Measurements from ENCODE around the gene SV2C. TPM values are rescaled to one million over a fixed set of nuclear protein-coding genes. Genes with fewer than 3 reads are reported as not detected.

Gene SV2C
- total RNA-seq, 1 donor from 2014 or later = under 0.01 TPM

DNA sequence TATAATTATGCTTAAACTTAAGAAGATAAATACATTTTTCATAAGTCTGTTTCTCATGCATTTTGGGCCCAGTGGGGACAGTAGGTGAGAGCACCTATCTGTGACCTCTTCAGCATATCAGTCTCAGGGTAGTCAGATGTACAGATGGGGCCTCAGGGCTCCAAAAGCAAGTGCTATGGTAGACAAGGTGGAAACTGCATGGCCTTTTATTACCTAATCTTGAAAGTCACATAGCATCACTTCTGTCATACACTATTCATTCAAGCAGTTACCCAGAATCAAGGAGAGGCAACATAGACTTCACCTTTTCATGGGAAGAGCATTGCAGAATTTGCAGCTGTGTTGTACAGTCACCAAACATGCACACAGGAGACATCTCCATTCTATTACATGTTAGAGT lies 94.8 kb downstream of the SV2C start:
- Histone ChIP-seq H3K9me3 (ENCODE audit: control insufficient read depth in 3 of 3, low read length in 3 of 3) (no peaks in the 10 kb centered on the region), H3K27ac (ENCODE audit: low read depth, low read length) (no peak overlapping the region), H3K27me3 (ENCODE audit: control insufficient read depth in 3 of 3, insufficient read depth in 3 of 3, low read length in 3 of 3) (no peaks in the 10 kb centered on the region), H3K4me3 (ENCODE audit: low read length in 3 of 3) (no peak overlapping the region), H3K36me3 (ENCODE audit: control insufficient read depth in 3 of 3, insufficient read depth in 3 of 3, low read length in 3 of 3) (no peaks in the 10 kb centered on the region), H3K9ac (ENCODE audit: low read depth in 1 of 3, low read length in 3 of 3) (no peak overlapping the region), H3K4me1 (ENCODE audit: control insufficient read depth in 3 of 3, insufficient read depth in 3 of 3, low read length in 3 of 3) (no peaks in the 10 kb centered on the region)

DNA sequence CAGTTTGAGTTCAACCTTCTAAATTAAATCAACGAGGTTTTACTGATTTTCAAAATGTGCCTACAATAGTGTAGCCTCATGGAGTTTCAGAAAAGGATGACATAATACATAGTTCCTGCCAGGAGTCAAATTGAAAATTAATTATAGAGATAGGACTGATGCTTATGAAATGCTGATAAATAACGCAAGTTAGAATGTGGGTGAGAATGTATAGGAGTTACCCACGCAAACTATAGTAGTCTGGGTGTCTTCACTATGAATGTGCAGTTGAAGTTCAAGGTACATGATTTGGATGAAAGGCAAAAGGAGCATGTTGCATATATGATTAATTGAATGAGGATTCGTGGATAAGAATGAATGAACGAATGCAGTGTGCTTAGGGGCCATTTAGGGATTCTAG lies 95.7 kb downstream of the SV2C start:
- H3K9ac ChIP-seq (ENCODE audit: low read depth in 1 of 3, low read length in 3 of 3) = no peak overlapping the region
- no peak overlapping the region for H3K27ac ChIP-seq (ENCODE audit: low read depth, low read length)
- H3K4me1 ChIP-seq (ENCODE audit: control insufficient read depth in 3 of 3, insufficient read depth in 3 of 3, low read length in 3 of 3) = no peaks in the 10 kb centered on the region
- no peaks in the 10 kb centered on the region for H3K27me3 ChIP-seq (ENCODE audit: control insufficient read depth in 3 of 3, insufficient read depth in 3 of 3, low read length in 3 of 3)
- H3K36me3 ChIP-seq (ENCODE audit: control insufficient read depth in 3 of 3, insufficient read depth in 3 of 3, low read length in 3 of 3) = no peaks in the 10 kb centered on the region
- no peak overlapping the region for H3K4me3 ChIP-seq (ENCODE audit: low read length in 3 of 3)
- no peaks in the 10 kb centered on the region for H3K9me3 ChIP-seq (ENCODE audit: control insufficient read depth in 3 of 3, low read length in 3 of 3)

DNA sequence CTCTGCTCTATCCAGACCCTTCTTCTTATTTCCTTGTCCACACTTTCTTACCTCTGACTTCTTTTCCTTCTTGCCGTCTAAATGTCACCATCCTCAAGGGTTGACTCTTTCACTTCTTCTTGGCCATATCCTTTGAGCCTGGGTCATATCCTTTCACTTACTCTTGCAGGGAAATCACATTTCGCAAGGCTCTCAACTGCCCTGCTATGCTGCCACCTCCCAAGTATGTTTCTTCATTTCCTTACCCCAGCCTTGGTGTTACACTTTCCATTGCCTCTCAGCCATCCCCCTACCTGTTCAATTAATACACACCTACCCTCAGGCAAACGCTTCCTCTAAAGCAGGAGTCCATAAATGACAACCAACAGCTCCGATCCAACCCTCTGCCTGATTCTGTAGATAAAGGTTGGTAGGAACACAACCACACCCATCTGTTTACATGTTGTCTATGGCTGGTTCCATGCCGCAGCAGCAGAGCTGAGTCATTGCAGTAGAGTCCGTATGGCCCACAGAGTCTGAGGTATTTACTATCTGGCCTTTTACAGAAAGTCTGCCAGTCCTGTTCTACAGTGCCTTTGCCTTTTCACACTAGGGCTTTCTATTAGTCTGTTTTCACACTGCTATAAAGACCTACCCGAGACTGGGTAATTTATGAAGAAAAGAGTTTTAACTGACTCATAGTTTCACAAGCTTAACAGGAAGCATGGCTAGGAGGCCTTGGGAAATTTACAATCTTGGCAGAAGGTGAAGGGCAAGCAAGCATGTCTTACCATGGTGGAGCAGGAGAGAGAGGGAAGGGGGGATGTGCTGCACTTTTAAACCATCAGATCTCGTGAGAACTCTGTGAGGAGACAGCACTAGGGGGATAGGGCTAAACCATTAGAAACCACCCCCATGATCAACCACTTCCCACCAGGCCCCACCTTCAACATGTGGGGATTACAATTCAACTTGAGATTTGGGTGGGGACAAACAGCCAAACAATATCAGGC lies 97.9 kb downstream of the SV2C start:
- H3K4me1 ChIP-seq (ENCODE audit: control insufficient read depth in 3 of 3, insufficient read depth in 3 of 3, low read length in 3 of 3) = no peaks in the 10 kb centered on the region
- no peaks in the 10 kb centered on the region for H3K36me3 ChIP-seq (ENCODE audit: control insufficient read depth in 3 of 3, insufficient read depth in 3 of 3, low read length in 3 of 3)
- H3K27ac ChIP-seq (ENCODE audit: low read depth, low read length) = no peak overlapping the region
- H3K27me3 ChIP-seq (ENCODE audit: control insufficient read depth in 3 of 3, insufficient read depth in 3 of 3, low read length in 3 of 3) = no peaks in the 10 kb centered on the region
- no peak overlapping the region for H3K9ac ChIP-seq (ENCODE audit: low read depth in 1 of 3, low read length in 3 of 3)
- H3K4me3 ChIP-seq (ENCODE audit: low read length in 3 of 3) = no peak overlapping the region
- H3K9me3 ChIP-seq (ENCODE audit: control insufficient read depth in 3 of 3, low read length in 3 of 3) = no peaks in the 10 kb centered on the region

DNA sequence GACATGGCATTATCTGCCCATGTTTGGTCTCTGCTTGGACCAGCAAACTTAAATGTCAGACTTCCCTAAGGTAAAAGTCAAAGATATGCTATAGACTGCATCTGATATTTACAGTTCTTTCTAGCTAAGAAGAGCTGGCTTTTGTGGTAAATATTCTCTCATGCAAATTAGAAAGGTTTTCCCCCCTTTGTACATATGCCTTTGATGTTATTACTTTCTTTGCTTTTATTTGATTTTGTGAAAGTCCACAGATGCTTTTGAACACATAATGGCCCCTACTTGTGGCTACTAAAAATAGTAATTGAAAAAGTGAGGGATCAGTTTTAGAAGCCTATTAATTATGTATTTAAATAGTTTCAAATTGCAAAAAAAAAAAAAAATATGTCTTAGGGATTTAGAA lies 104.2 kb downstream of the SV2C start:
- H3K36me3 ChIP-seq (ENCODE audit: control insufficient read depth in 3 of 3, insufficient read depth in 3 of 3, low read length in 3 of 3) = no peaks in the 10 kb centered on the region
- H3K4me3 ChIP-seq (ENCODE audit: low read length in 3 of 3) = no peak overlapping the region
- no peak overlapping the region for H3K9ac ChIP-seq (ENCODE audit: low read depth in 1 of 3, low read length in 3 of 3)
- no peaks in the 10 kb centered on the region for H3K9me3 ChIP-seq (ENCODE audit: control insufficient read depth in 3 of 3, low read length in 3 of 3)
- H3K27ac ChIP-seq (ENCODE audit: low read depth, low read length) = no peak overlapping the region
- H3K27me3 ChIP-seq (ENCODE audit: control insufficient read depth in 3 of 3, insufficient read depth in 3 of 3, low read length in 3 of 3) = no peaks in the 10 kb centered on the region
- H3K4me1 ChIP-seq (ENCODE audit: control insufficient read depth in 3 of 3, insufficient read depth in 3 of 3, low read length in 3 of 3) = no peaks in the 10 kb centered on the region

DNA sequence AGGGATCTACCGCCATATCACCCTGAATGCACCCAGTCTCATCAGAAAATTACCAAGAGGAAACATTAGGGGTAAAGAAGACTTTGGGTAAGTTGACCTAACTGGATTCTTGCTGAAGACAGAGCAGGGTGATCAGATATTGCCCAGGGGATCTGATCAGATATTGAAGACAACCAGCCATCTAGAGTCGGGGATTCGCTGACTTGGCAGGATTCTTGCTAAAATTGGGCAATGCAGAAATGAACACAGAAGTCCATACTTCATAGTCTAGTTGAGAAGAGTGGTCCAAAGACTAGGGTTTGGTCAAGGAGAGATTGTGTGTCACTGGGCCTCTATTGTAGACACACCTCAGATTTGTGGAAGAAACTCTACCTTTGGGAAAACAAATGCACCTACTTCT lies 107.2 kb downstream of the SV2C start:
- H3K9me3 ChIP-seq (ENCODE audit: control insufficient read depth in 3 of 3, low read length in 3 of 3) = no peaks in the 10 kb centered on the region
- no peaks in the 10 kb centered on the region for H3K36me3 ChIP-seq (ENCODE audit: control insufficient read depth in 3 of 3, insufficient read depth in 3 of 3, low read length in 3 of 3)
- no peaks in the 10 kb centered on the region for H3K27me3 ChIP-seq (ENCODE audit: control insufficient read depth in 3 of 3, insufficient read depth in 3 of 3, low read length in 3 of 3)
- H3K9ac ChIP-seq (ENCODE audit: low read depth in 1 of 3, low read length in 3 of 3) = no peak overlapping the region
- H3K4me3 ChIP-seq (ENCODE audit: low read length in 3 of 3) = no peak overlapping the region
- H3K27ac ChIP-seq (ENCODE audit: low read depth, low read length) = no peak overlapping the region
- no peaks in the 10 kb centered on the region for H3K4me1 ChIP-seq (ENCODE audit: control insufficient read depth in 3 of 3, insufficient read depth in 3 of 3, low read length in 3 of 3)

DNA sequence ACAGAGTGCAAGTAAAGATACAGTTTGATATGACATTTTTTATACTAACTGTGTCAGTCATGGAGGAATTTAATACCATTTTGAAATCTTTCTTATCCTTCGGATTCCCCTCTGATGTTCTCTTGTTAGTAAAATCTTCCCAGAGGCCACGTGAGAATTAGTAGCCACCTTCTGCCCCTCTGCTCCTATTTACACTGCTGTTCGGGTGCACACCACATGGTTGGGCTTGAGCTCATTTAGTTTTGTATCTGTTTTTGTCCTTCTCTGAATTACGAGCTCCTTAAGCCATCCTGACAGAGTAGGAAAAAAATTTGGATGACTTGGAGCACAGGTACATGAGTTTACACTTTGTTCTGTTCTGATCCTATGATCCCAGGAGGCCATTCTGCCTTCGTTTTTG lies 109.7 kb downstream of the SV2C start:
- no peak overlapping the region for H3K9ac ChIP-seq (ENCODE audit: low read depth in 1 of 3, low read length in 3 of 3)
- H3K27me3 ChIP-seq (ENCODE audit: control insufficient read depth in 3 of 3, insufficient read depth in 3 of 3, low read length in 3 of 3) = no peaks in the 10 kb centered on the region
- H3K27ac ChIP-seq (ENCODE audit: low read depth, low read length) = no peak overlapping the region
- H3K4me3 ChIP-seq (ENCODE audit: low read length in 3 of 3) = no peak overlapping the region
- H3K4me1 ChIP-seq (ENCODE audit: control insufficient read depth in 3 of 3, insufficient read depth in 3 of 3, low read length in 3 of 3) = no peaks in the 10 kb centered on the region
- H3K36me3 ChIP-seq (ENCODE audit: control insufficient read depth in 3 of 3, insufficient read depth in 3 of 3, low read length in 3 of 3) = no peaks in the 10 kb centered on the region
- H3K9me3 ChIP-seq (ENCODE audit: control insufficient read depth in 3 of 3, low read length in 3 of 3) = no peaks in the 10 kb centered on the region

DNA sequence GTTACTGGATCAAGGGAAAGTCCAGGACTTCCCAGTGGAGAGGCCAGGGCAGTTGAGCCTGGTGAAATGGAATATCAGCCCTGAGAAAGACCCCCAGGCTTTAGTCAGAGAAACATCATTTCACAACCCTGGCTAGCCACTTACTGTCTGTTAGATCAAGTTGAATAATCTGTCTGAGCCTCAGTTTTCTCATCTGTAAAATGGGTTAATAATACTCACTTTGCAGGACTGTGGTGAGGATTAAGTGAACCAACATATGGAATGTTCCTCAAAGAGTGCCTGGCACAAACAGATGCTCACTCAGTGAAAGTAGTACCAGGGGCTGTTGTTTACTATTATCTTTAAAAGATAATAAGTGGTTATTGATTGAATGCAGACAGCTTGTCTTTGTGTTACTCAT lies 110.5 kb downstream of the SV2C start:
- Histone ChIP-seq H3K27me3 (ENCODE audit: control insufficient read depth in 3 of 3, insufficient read depth in 3 of 3, low read length in 3 of 3) (no peaks in the 10 kb centered on the region), H3K9me3 (ENCODE audit: control insufficient read depth in 3 of 3, low read length in 3 of 3) (no peaks in the 10 kb centered on the region), H3K36me3 (ENCODE audit: control insufficient read depth in 3 of 3, insufficient read depth in 3 of 3, low read length in 3 of 3) (no peaks in the 10 kb centered on the region), H3K4me1 (ENCODE audit: control insufficient read depth in 3 of 3, insufficient read depth in 3 of 3, low read length in 3 of 3) (no peaks in the 10 kb centered on the region), H3K9ac (ENCODE audit: low read depth in 1 of 3, low read length in 3 of 3) (no peak overlapping the region), H3K4me3 (ENCODE audit: low read length in 3 of 3) (no peak overlapping the region), H3K27ac (ENCODE audit: low read depth, low read length) (no peak overlapping the region)

DNA sequence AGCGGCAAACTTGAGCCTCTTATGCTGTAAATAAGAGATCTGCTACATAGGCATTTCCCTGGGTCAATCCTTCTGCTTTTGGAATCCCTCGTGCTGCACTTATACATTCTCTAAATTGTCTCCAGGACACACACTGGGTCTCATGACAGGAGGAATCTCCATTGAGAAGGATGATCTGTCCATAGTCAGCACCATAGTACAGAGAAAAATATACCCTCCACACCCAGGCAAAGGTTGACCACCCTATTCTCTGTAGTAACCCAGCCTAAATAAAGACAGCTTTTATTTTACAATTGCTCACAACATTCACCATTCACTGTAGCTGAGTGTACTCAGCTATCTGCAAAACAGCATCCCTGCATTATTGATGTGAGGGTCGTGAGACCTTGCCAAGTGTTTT lies 111.2 kb downstream of the SV2C start:
- no peaks in the 10 kb centered on the region for H3K27me3 ChIP-seq (ENCODE audit: control insufficient read depth in 3 of 3, insufficient read depth in 3 of 3, low read length in 3 of 3)
- H3K36me3 ChIP-seq (ENCODE audit: control insufficient read depth in 3 of 3, insufficient read depth in 3 of 3, low read length in 3 of 3) = no peaks in the 10 kb centered on the region
- H3K9me3 ChIP-seq (ENCODE audit: control insufficient read depth in 3 of 3, low read length in 3 of 3) = no peaks in the 10 kb centered on the region
- no peak overlapping the region for H3K27ac ChIP-seq (ENCODE audit: low read depth, low read length)
- H3K4me3 ChIP-seq (ENCODE audit: low read length in 3 of 3) = no peak overlapping the region
- no peak overlapping the region for H3K9ac ChIP-seq (ENCODE audit: low read depth in 1 of 3, low read length in 3 of 3)
- H3K4me1 ChIP-seq (ENCODE audit: control insufficient read depth in 3 of 3, insufficient read depth in 3 of 3, low read length in 3 of 3) = no peaks in the 10 kb centered on the region

DNA sequence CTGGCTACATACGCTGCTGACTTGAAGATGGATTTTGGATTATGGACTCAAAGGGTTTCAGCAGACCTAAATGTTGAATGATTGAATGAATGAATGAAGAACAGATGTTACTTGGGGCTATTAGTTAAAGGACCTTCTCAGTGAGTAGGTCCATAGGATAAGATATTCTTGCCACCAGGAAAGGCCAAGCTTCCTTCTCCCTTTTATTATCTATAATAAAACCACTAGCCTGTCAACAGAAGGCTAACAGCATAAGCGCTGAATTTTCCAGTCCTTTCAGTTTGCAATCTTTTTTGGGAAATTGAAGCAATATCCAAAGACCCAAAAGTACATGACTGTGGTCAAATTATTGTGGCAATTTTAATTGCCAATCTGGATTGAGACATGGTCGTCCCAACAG lies 113.3 kb downstream of the SV2C start:
- Histone ChIP-seq H3K9me3 (ENCODE audit: control insufficient read depth in 3 of 3, low read length in 3 of 3) (no peaks in the 10 kb centered on the region), H3K4me3 (ENCODE audit: low read length in 3 of 3) (no peak overlapping the region), H3K27ac (ENCODE audit: low read depth, low read length) (no peak overlapping the region), H3K4me1 (ENCODE audit: control insufficient read depth in 3 of 3, insufficient read depth in 3 of 3, low read length in 3 of 3) (no peaks in the 10 kb centered on the region), H3K9ac (ENCODE audit: low read depth in 1 of 3, low read length in 3 of 3) (no peak overlapping the region), H3K27me3 (ENCODE audit: control insufficient read depth in 3 of 3, insufficient read depth in 3 of 3, low read length in 3 of 3) (no peaks in the 10 kb centered on the region), H3K36me3 (ENCODE audit: control insufficient read depth in 3 of 3, insufficient read depth in 3 of 3, low read length in 3 of 3) (no peaks in the 10 kb centered on the region)

DNA sequence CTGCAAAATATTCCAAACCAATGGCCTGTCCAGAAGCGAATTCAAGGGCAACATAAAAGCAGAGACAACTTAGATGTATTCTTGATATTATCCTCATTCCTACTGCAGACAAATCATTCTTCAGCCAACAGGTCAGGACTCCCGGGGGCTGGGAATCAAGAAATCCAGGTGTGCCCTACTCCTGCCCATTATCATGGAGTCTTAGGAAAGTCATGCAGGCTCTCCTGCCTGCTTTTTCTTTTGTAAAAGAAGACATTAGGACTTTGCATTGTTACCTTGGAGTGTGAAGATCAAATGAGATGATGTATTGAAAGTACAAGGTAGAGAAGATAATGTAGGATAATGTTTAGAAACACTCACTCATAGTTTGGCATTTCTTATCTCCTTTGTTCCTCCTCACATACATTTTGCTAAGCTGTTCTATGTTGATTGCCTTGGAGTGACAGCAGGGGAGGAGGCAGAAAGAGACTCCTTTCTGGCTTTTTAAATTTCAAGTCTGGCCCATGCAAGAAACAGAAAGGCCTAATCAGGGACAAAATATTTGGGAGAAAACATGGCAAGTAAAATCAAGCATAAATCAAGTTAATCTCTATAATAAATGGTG lies 113.8 kb downstream of the SV2C start:
- Histone ChIP-seq H3K4me1 (ENCODE audit: control insufficient read depth in 3 of 3, insufficient read depth in 3 of 3, low read length in 3 of 3) (no peaks in the 10 kb centered on the region), H3K9ac (ENCODE audit: low read depth in 1 of 3, low read length in 3 of 3) (no peak overlapping the region), H3K27ac (ENCODE audit: low read depth, low read length) (no peak overlapping the region), H3K4me3 (ENCODE audit: low read length in 3 of 3) (no peak overlapping the region), H3K36me3 (ENCODE audit: control insufficient read depth in 3 of 3, insufficient read depth in 3 of 3, low read length in 3 of 3) (no peaks in the 10 kb centered on the region), H3K9me3 (ENCODE audit: control insufficient read depth in 3 of 3, low read length in 3 of 3) (no peaks in the 10 kb centered on the region), H3K27me3 (ENCODE audit: control insufficient read depth in 3 of 3, insufficient read depth in 3 of 3, low read length in 3 of 3) (no peaks in the 10 kb centered on the region)
